GM19397 (cell line): ENCODE data around the gene RAVER2.
"Not testable (repeated sequence)": the region's sequence is repeated elsewhere in the genome, so short reads cannot be mapped to it uniquely, and the experiment has no call there.

Source experiments
- ATAC-seq: cut with Tn5 transposase; IDR thresholded peaks from one replicate; pipeline ENCODE4 v1.9.1; 2021; ENCODE audit warnings: mild to moderate bottlenecking, moderate library complexity; ENCODE audit not compliant: unreplicated experiment

The RAVER2 gene

GRCh38 chr1:64744492-64745180, at the start of gene RAVER2:
Gene RAVER2 (plus strand): TSS chr1:64745075. CDS start chr1:64745173, 98 bp downstream.
- ATAC-seq = no peak

- ATAC-seq = no peak
Measured at GRCh38 chr1:64696879-64697278, 48.0 kb upstream of the RAVER2 start.

- ATAC-seq = no peak
Measured at GRCh38 chr1:64699327-64699726, 45.5 kb upstream of the RAVER2 start.

GRCh38 chr1:64701071-64701470, 43.8 kb upstream of the RAVER2 start:
- no peak for ATAC-seq

GRCh38 chr1:64701886-64702285, 43.0 kb upstream of the RAVER2 start:
- ATAC-seq = no peak

GRCh38 chr1:64702670-64703069, 42.2 kb upstream of the RAVER2 start:
- not testable (repeated sequence) for ATAC-seq

GRCh38 chr1:64703600-64703999, 41.3 kb upstream of the RAVER2 start:
- no peak for ATAC-seq

- ATAC-seq = no peak
Measured at GRCh38 chr1:64705591-64705990, 39.3 kb upstream of the RAVER2 start.

- no peak for ATAC-seq
Measured at GRCh38 chr1:64711266-64711665, 33.6 kb upstream of the RAVER2 start.

- ATAC-seq = no peak
Measured at GRCh38 chr1:64712049-64712448, 32.8 kb upstream of the RAVER2 start.

GRCh38 chr1:64715186-64715585, 29.7 kb upstream of the RAVER2 start:
- ATAC-seq = no peak

GRCh38 chr1:64721135-64721534, 23.7 kb upstream of the RAVER2 start:
- ATAC-seq = no peak

- ATAC-seq = no peak
Measured at GRCh38 chr1:64721576-64722145, 23.2 kb upstream of the RAVER2 start.

GRCh38 chr1:64727861-64728260, 17.0 kb upstream of the RAVER2 start:
- no peak for ATAC-seq

GRCh38 chr1:64733581-64734286, 11.1 kb upstream of the RAVER2 start:
- no peak for ATAC-seq

- no peak for ATAC-seq
Measured at GRCh38 chr1:64734287-64734652, 10.6 kb upstream of the RAVER2 start.

GRCh38 chr1:64740687-64741086, 4.2 kb upstream of the RAVER2 start:
- not testable (repeated sequence) for ATAC-seq

- ATAC-seq = no peak
Measured at GRCh38 chr1:64743954-64744491, 852 bp upstream of the RAVER2 start.

GRCh38 chr1:64745181-64745985, 508 bp downstream of the RAVER2 start:
- no peak for ATAC-seq

- ATAC-seq = no peak
Measured at GRCh38 chr1:64745986-64746940, 1.4 kb downstream of the RAVER2 start.
